ENCODE measurements around the gene PDPN. TPM values are rescaled to one million over a fixed set of nuclear protein-coding genes. Genes with fewer than 3 reads are reported as not detected.

The PDPN gene
- total RNA-seq, 2 donors from 2014 or later, result 7.5 to 9.9 TPM

DNA sequence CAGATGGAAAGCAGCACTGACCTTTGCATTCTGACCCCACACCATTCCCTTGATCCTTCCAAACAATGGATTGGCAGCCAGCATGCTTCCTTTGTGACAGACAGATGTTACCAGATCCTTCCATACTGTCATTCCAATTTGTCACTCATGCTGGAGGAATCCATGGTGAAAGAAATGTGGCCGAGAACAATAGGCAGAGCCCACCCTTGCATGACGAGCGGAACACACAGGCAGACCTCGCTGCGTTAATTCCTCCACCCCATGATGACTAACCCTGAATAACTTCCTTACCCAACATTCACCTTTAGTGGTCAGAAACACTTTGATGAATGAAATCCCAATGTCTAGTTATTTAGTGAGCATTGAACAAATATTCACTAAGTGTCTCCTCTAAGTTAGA, 45.1 kb downstream of the PDPN start:
- no peak for TF ChIP-seq POLR2A (IDR thresholded peaks at IDR 0.05)
- TF ChIP-seq, protein P1, sequence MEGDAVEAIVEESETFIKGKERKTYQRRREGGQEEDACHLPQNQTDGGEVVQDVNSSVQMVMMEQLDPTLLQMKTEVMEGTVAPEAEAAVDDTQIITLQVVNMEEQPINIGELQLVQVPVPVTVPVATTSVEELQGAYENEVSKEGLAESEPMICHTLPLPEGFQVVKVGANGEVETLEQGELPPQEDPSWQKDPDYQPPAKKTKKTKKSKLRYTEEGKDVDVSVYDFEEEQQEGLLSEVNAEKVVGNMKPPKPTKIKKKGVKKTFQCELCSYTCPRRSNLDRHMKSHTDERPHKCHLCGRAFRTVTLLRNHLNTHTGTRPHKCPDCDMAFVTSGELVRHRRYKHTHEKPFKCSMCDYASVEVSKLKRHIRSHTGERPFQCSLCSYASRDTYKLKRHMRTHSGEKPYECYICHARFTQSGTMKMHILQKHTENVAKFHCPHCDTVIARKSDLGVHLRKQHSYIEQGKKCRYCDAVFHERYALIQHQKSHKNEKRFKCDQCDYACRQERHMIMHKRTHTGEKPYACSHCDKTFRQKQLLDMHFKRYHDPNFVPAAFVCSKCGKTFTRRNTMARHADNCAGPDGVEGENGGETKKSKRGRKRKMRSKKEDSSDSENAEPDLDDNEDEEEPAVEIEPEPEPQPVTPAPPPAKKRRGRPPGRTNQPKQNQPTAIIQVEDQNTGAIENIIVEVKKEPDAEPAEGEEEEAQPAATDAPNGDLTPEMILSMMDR (IDR thresholded peaks at IDR 0.05), result no peak
- intact Hi-C loops (cut with DNase I), result no loop called here
- ATAC-seq (no peak), DNase-seq (no peak)
- no peaks in the 10 kb centered on the region for H3K4me1 ChIP-seq
- H3K27me3 ChIP-seq, result no peaks in the 10 kb centered on the region
- H3K36me3 ChIP-seq (replicated peaks in 1 of 2; ENCODE audit: insufficient read depth in 1 of 2, low read depth in 2 of 2), result no peaks in the 10 kb centered on the region
- H3K9me3 ChIP-seq, result no peaks in the 10 kb centered on the region
- 87 to 90% methylated on average over 5 of the region's 5 CpGs for WGBS, 2 donors
- H3K27ac ChIP-seq, result no peak overlapping the region
- H3K4me3 ChIP-seq, result no peak overlapping the region

DNA sequence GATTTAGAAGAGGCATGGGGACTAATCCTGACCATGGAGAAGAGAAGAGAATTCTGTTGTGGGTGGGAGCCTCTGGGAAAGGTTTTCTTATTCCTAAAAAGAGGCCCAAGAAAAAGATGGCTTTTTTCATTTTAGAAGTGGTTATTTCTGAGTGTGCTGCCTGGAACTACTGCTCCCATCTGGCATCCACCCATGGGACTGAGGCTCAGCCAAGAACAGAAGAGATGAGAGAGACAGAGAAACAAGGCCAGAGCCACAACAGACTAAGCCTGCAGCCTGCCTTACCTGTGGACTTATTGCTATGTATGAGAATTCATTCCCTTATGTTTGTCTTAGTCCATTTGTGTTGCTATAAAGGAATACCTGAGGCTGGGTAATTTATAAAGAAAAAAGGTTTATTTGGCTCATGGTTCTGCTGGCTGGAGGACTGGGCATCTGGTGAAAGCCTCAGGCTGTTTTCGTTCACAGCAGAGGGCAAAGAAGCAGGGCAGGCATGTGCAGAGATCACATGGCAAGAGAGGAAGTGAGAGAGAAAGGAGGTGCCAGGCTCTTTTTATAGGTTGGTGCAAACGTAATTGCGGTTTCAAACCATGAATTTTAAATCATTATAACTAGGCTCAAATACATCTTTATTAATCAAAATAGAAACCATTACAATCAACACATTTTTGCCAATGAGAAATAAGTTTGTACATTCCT, 58.8 kb downstream of the PDPN start:
- Histone ChIP-seq H3K27ac (no peak overlapping the region), H3K9me3 (peaks cover 0 to 4% (median 0%) of the 10 kb centered on the region in 3 donors), H3K4me1 (no peaks in the 10 kb centered on the region), H3K4me3 (no peak overlapping the region), H3K27me3 (no peaks in the 10 kb centered on the region), H3K36me3 (replicated peaks in 1 of 2; ENCODE audit: insufficient read depth in 1 of 2, low read depth in 2 of 2) (no peaks in the 10 kb centered on the region)
- ATAC-seq, result no peak
- DNase-seq, result no peak
- 52 to 59% methylated on average over 3 of the region's 3 CpGs for WGBS, 2 donors
- intact Hi-C loops (cut with DNase I), result no loop called here
- TF ChIP-seq POLR2A (IDR thresholded peaks at IDR 0.05), result no peak
- TF ChIP-seq, protein P1 (IDR thresholded peaks at IDR 0.05), result no peak

GRCh38 chr1:13643017-13643416, 59.4 kb downstream of the PDPN start:
- DNase-seq (no peak), ATAC-seq (no peak)
- intact Hi-C loops (cut with DNase I), result no loop called here
- Histone ChIP-seq H3K27me3 (no peaks in the 10 kb centered on the region), H3K4me1 (no peaks in the 10 kb centered on the region), H3K27ac (no peak overlapping the region), H3K9me3 (peaks cover 0 to 4% (median 0%) of the 10 kb centered on the region in 3 donors), H3K4me3 (no peak overlapping the region), H3K36me3 (replicated peaks in 1 of 2; ENCODE audit: insufficient read depth in 1 of 2, low read depth in 2 of 2) (no peaks in the 10 kb centered on the region)
- 50 to 67% methylated on average over 8 of the region's 8 CpGs for WGBS, 2 donors
- TF ChIP-seq, protein P1 (IDR thresholded peaks at IDR 0.05), result no peak

DNA sequence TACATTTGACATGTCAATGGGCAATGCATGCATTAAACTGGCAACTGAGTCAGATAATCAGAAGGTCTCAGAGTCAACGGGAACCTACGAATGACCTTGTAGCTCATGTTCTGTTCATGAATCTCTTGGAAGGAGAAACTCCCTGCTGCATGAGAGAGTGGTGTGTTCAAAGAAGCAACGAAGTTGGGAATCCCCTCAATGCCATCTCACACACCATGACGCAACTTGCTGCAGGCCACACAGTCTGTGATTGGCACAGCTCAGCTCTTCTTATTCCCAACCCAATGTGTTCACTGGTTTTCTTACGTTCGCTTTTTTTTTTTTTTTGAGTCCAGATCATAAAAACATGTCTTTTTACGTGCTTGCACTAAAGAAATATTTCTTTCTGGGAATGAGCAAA, 62.9 kb downstream of the PDPN start:
- DNase-seq, result no peak
- H3K4me3 ChIP-seq, result no peak overlapping the region
- H3K9me3 ChIP-seq, result no peaks in the 10 kb centered on the region
- intact Hi-C loops (cut with DNase I), result no loop called here
- H3K27me3 ChIP-seq, result no peaks in the 10 kb centered on the region
- no peaks in the 10 kb centered on the region for H3K36me3 ChIP-seq (replicated peaks in 1 of 2; ENCODE audit: insufficient read depth in 1 of 2, low read depth in 2 of 2)
- no peak overlapping the region for H3K27ac ChIP-seq
- H3K4me1 ChIP-seq, result no peaks in the 10 kb centered on the region
- 80 to 82% methylated on average over 7 of the region's 7 CpGs for WGBS, 2 donors
- ATAC-seq, result no peak
- no peak for TF ChIP-seq POLR2A (IDR thresholded peaks at IDR 0.05)
- TF ChIP-seq, protein P1 (IDR thresholded peaks at IDR 0.05), result no peak

DNA sequence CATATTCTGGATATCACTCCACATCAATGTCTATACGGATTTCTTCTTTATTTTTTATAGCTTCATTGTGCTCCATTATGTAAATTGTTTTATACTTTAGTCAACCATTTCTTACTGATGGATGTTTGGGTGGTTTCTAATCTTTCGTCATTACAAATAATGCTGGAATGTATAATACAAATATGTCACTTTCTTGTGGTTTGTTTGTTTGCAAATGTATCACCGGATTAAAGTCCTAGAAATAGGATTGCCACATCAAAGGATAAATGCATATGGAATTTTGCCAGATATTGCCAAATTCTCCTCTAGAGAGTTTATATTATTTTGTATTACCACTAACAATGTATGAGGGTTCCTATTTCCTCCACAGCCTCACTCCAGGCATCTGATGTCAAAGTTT, 67.6 kb downstream of the PDPN start:
- Histone ChIP-seq H3K4me1 (no peaks in the 10 kb centered on the region), H3K27ac (no peak overlapping the region), H3K4me3 (no peak overlapping the region), H3K9me3 (no peaks in the 10 kb centered on the region), H3K27me3 (no peaks in the 10 kb centered on the region), H3K36me3 (replicated peaks in 1 of 2; ENCODE audit: insufficient read depth in 1 of 2, low read depth in 2 of 2) (no peaks in the 10 kb centered on the region)
- intact Hi-C loops (cut with DNase I), result no loop called here
- no peak for DNase-seq
- TF ChIP-seq POLR2A (IDR thresholded peaks at IDR 0.05), result no peak
- TF ChIP-seq, protein P1 (IDR thresholded peaks at IDR 0.05), result no peak
- no peak for ATAC-seq
- 47 to 48% methylated on average over 3 of the region's 3 CpGs for WGBS, 2 donors

All from body of pancreas (tissue), 4 donors.